ENCODE measurements around the gene TRIM15. TPM values are rescaled to one million over a fixed set of nuclear protein-coding genes. Genes with fewer than 3 reads are reported as not detected.

Gene TRIM15
- polyA plus RNA-seq, 1 donor (not counting 4 experiments of a cell fraction or from before 2014, with no cell fraction given), result not detected

GRCh38 chr6:30200551-30201281 lies 37.4 kb downstream of the TRIM15 start:
- dilution Hi-C loops (cut with MboI; ENCODE audit: extremely low pct_ligation_motif_present, low sequenced_read_pairs), result no loop called here
- no peak for TF ChIP-seq EZH2 (IDR thresholded peaks at IDR 0.05; ENCODE audit: low read length)
- TF ChIP-seq, protein P1, sequence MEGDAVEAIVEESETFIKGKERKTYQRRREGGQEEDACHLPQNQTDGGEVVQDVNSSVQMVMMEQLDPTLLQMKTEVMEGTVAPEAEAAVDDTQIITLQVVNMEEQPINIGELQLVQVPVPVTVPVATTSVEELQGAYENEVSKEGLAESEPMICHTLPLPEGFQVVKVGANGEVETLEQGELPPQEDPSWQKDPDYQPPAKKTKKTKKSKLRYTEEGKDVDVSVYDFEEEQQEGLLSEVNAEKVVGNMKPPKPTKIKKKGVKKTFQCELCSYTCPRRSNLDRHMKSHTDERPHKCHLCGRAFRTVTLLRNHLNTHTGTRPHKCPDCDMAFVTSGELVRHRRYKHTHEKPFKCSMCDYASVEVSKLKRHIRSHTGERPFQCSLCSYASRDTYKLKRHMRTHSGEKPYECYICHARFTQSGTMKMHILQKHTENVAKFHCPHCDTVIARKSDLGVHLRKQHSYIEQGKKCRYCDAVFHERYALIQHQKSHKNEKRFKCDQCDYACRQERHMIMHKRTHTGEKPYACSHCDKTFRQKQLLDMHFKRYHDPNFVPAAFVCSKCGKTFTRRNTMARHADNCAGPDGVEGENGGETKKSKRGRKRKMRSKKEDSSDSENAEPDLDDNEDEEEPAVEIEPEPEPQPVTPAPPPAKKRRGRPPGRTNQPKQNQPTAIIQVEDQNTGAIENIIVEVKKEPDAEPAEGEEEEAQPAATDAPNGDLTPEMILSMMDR (optimal IDR thresholded peaks at IDR 0.05 in 1 of 3, IDR thresholded peaks at IDR 0.05 in 1 of 3, conservative IDR thresholded peaks at IDR 0.05 in 1 of 3; ENCODE audit: extremely low read depth in 1 of 3, insufficient read depth in 2 of 3, low read length in 3 of 3), result no peak
- peaks cover 29% of the 10 kb centered on the region for H3K79me2 ChIP-seq (ENCODE audit: control insufficient read depth, insufficient read depth, low read length)
- H3K27me3 ChIP-seq (ENCODE audit: control insufficient read depth, extremely low read depth, insufficient read depth, low read length), result no peaks in the 10 kb centered on the region
- H3K9ac ChIP-seq (ENCODE audit: control insufficient read depth, extremely low read depth, insufficient read depth, low read length), result no peak overlapping the region
- H3K27ac ChIP-seq (ENCODE audit: control insufficient read depth, insufficient read depth, low read length), result no peak overlapping the region
- H3K4me3 ChIP-seq (ENCODE audit: control insufficient read depth in 2 of 3, extremely low read depth in 1 of 3, insufficient read depth in 2 of 3, low read depth in 1 of 3, low read length in 3 of 3), result no peak overlapping the region
- FAIRE-seq, result no peak
- H3K4me2 ChIP-seq (ENCODE audit: control insufficient read depth, extremely low read depth, insufficient read depth, low read depth, low read length), result no peak overlapping the region
- no peaks in the 10 kb centered on the region for H4K20me1 ChIP-seq (ENCODE audit: control insufficient read depth, extremely low read depth, insufficient read depth, low read length)
- H3K9me1 ChIP-seq (ENCODE audit: control insufficient read depth, extremely low read depth, insufficient read depth, low read length), result no peaks in the 10 kb centered on the region
- H3K4me1 ChIP-seq (ENCODE audit: control insufficient read depth, extremely low read depth, insufficient read depth, low read length), result peaks cover 24% of the 10 kb centered on the region
- H2AFZ ChIP-seq (ENCODE audit: control insufficient read depth, low read length), result no peak overlapping the region
- no peak for DNase-seq (ENCODE audit: low read depth, low spot score)
- H3K9me3 ChIP-seq (ENCODE audit: control insufficient read depth, low read depth, low read length), result no peaks in the 10 kb centered on the region
- H3K36me3 ChIP-seq (ENCODE audit: control insufficient read depth in 2 of 2, extremely low read depth in 1 of 2, insufficient read depth in 2 of 2, low read length in 2 of 2), result peaks cover 20 to 30% of the 10 kb centered on the region in 2 experiments

DNA sequence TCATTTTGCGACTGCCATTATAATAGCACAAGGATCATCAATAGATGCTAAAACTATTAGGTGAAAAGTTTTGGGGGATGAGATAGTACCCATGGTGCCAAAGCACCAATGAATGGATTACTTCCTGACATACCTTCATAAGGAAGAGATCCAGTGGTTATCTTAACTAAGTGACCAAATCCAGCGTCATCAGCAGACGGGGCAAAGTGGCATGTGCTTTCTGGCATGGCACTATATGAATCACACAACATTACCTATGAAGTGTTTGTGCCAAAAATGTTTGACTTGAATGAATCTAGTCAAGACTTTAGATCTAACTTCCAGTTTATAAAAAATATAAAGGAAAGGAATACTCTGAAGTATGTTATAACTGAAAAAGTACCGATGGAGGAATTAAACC lies 39.0 kb downstream of the TRIM15 start:
- H2AFZ ChIP-seq (ENCODE audit: control insufficient read depth, low read length), result no peak overlapping the region
- peaks cover 10 to 21% of the 10 kb centered on the region in 2 experiments for H3K36me3 ChIP-seq (ENCODE audit: control insufficient read depth in 2 of 2, extremely low read depth in 1 of 2, insufficient read depth in 2 of 2, low read length in 2 of 2)
- H3K4me2 ChIP-seq (ENCODE audit: control insufficient read depth, extremely low read depth, insufficient read depth, low read depth, low read length), result no peak overlapping the region
- dilution Hi-C loops (cut with MboI; ENCODE audit: extremely low pct_ligation_motif_present, low sequenced_read_pairs), result no loop called here
- H3K4me1 ChIP-seq (ENCODE audit: control insufficient read depth, extremely low read depth, insufficient read depth, low read length), result peaks cover 34% of the 10 kb centered on the region
- peaks cover 46% of the 10 kb centered on the region for H3K79me2 ChIP-seq (ENCODE audit: control insufficient read depth, insufficient read depth, low read length)
- no peak for TF ChIP-seq EZH2 (IDR thresholded peaks at IDR 0.05; ENCODE audit: low read length)
- TF ChIP-seq, protein P1 (optimal IDR thresholded peaks at IDR 0.05 in 1 of 3, IDR thresholded peaks at IDR 0.05 in 1 of 3, conservative IDR thresholded peaks at IDR 0.05 in 1 of 3; ENCODE audit: extremely low read depth in 1 of 3, insufficient read depth in 2 of 3, low read length in 3 of 3), result no peak
- no peak for FAIRE-seq
- no peak overlapping the region for H3K9ac ChIP-seq (ENCODE audit: control insufficient read depth, extremely low read depth, insufficient read depth, low read length)
- H3K9me3 ChIP-seq (ENCODE audit: control insufficient read depth, low read depth, low read length), result no peaks in the 10 kb centered on the region
- DNase-seq (ENCODE audit: low read depth, low spot score), result no peak
- H3K27ac ChIP-seq (ENCODE audit: control insufficient read depth, insufficient read depth, low read length), result no peak overlapping the region
- no peaks in the 10 kb centered on the region for H3K9me1 ChIP-seq (ENCODE audit: control insufficient read depth, extremely low read depth, insufficient read depth, low read length)
- no peaks in the 10 kb centered on the region for H4K20me1 ChIP-seq (ENCODE audit: control insufficient read depth, extremely low read depth, insufficient read depth, low read length)
- H3K4me3 ChIP-seq (ENCODE audit: control insufficient read depth in 2 of 3, extremely low read depth in 1 of 3, insufficient read depth in 2 of 3, low read depth in 1 of 3, low read length in 3 of 3), result no peak overlapping the region
- no peaks in the 10 kb centered on the region for H3K27me3 ChIP-seq (ENCODE audit: control insufficient read depth, extremely low read depth, insufficient read depth, low read length)
